Prostate gland (tissue), 2 donors: Measurements from ENCODE around the gene YY2. TPM values are rescaled to one million over a fixed set of nuclear protein-coding genes. Genes with fewer than 3 reads are reported as not detected.

Source experiments
- DNase-seq: peaks from one replicate; pipeline ENCODE4 v3.0.0-alpha.2; 2019; ENCODE audit warnings: low spot score
- H3K27ac ChIP-seq, 2 donors: fragments of 200-600 bp; sonication (generic); 2 replicates each; pipeline ENCODE4 v1.5.1; 2017 to 2019
- H3K27me3 ChIP-seq: fragments of 200-600 bp; sonication (generic); replicated peaks from 2 replicates; pipeline ENCODE4 v1.5.1; 2019; ENCODE audit not compliant: insufficient read depth
- H3K36me3 ChIP-seq, 2 donors: fragments of 200-600 bp; sonication (generic); 1 replicate in 1 of 2; 2 replicates in 1 of 2; pipeline versions ENCODE4 v1.5.1 to v1.8.1; 2017 to 2019
- H3K4me1 ChIP-seq: fragments of 200-600 bp; sonication (generic); replicated peaks from 2 replicates; pipeline ENCODE4 v1.5.1; 2019
- H3K4me3 ChIP-seq, 2 donors: fragments of 200-600 bp; sonication (generic); 2 replicates each; pipeline ENCODE4 v1.5.1; 2017 to 2019
- H3K9me3 ChIP-seq: fragments of 200-600 bp; sonication (generic); 2 replicates; pipeline ENCODE4 v1.5.1; 2017
- POLR2A ChIP-seq: fragments of 450-650 bp; IDR thresholded peaks from one replicate; pipeline ENCODE4 v1.6.1; 2016; ENCODE audit warnings: antibody characterized with exemption, mild to moderate bottlenecking
- POLR2AphosphoS5 ChIP-seq: sonication (generic); formaldehyde crosslinking; IDR thresholded peaks from one replicate; pipeline ENCODE4 v1.6.1; 2017; ENCODE audit warnings: antibody characterized with exemption
- WGBS: methylation state at CpG from one replicate; pipeline ENCODE4 v1.1.5; 2018; 5-methylcytosine and 5-hydroxymethylcytosine counted together
- intact Hi-C: fragments of 100-400 bp; cut with DNase I; formaldehyde crosslinking; loops from one replicate; pipeline ENCODE4 v1.14.2; 2022
- small RNA-seq, 2 donors: library from RNA; depleted of rRNA; stranded (forward); fragments of <200 nt; gene quantifications; one replicate each; pipeline ENCODE3, GENCODE V24; 2016
- total RNA-seq, 2 donors: library from RNA; depleted of rRNA; stranded (reverse); fragments of >200 nt; gene quantifications; one replicate each; pipeline ENCODE4 v1.1.0, GENCODE V29; 2016
- TF ChIP-seq, protein P1 (sequence below), 4 experiments: fragments of 200-600 bp in 2 of 4; fragments of 450-650 bp in 2 of 4; sonication (generic) in 2 of 4; IDR thresholded peaks; 1 replicate in 3 of 4; 2 replicates in 1 of 4; pipeline ENCODE4 v1.5.1; 2016 to 2019; ENCODE audit warnings: antibody characterized with exemption in 4 of 4, mild to moderate bottlenecking in 2 of 4, moderate library complexity in 2 of 4

Gene YY2
- total RNA-seq, 2 donors from 2014 or later, result 0.82 to 13.7 TPM

- TF ChIP-seq POLR2AphosphoS5, result no peak
- no peak for TF ChIP-seq POLR2A
- TF ChIP-seq, protein P1, sequence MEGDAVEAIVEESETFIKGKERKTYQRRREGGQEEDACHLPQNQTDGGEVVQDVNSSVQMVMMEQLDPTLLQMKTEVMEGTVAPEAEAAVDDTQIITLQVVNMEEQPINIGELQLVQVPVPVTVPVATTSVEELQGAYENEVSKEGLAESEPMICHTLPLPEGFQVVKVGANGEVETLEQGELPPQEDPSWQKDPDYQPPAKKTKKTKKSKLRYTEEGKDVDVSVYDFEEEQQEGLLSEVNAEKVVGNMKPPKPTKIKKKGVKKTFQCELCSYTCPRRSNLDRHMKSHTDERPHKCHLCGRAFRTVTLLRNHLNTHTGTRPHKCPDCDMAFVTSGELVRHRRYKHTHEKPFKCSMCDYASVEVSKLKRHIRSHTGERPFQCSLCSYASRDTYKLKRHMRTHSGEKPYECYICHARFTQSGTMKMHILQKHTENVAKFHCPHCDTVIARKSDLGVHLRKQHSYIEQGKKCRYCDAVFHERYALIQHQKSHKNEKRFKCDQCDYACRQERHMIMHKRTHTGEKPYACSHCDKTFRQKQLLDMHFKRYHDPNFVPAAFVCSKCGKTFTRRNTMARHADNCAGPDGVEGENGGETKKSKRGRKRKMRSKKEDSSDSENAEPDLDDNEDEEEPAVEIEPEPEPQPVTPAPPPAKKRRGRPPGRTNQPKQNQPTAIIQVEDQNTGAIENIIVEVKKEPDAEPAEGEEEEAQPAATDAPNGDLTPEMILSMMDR (IDR thresholded peaks at IDR 0.05), result no peak
- Histone ChIP-seq H3K9me3 (no peaks in the 10 kb centered on the region), H3K27ac (no peak overlapping the region), H3K4me3 (no peak overlapping the region), H3K27me3 (no peaks in the 10 kb centered on the region), H3K36me3 (no peaks in the 10 kb centered on the region), H3K4me1 (no peaks in the 10 kb centered on the region)
- 40% methylated on average over 1 of the region's 1 CpG for WGBS
- intact Hi-C loops, result no loop called here
- no peak for DNase-seq
Observed at GRCh38 chrX:21907260-21907659, 51.5 kb downstream of the YY2 start.

Small RNAs within 50 kb of the gene (small RNA-seq; reads per million reads assigned to genes)
- gene U73479.1, result 0 reads per million in 2 donors

Other genes starting within 250 kb of the YY2 start
- gene KLHL34, start 197.7 kb upstream of the YY2 start, total RNA-seq, result under 1 TPM in 1 of 2 donors, not detected in 1; 0.05 TPM
- 1 to 10 TPM in 1 of 2 donors, not detected in 1; 4.2 TPM for gene SMPX, start 97.9 kb upstream of the YY2 start, total RNA-seq
- gene MBTPS2, start 16.4 kb upstream of the YY2 start, total RNA-seq, result 10 to 100 TPM; 14.0 to 14.4 TPM
- 100 to 1,000 TPM in 1 of 2 donors, 10 to 100 TPM in 1; 57.0 to 116 TPM for gene SMS, start 84.7 kb downstream of the YY2 start, total RNA-seq
- gene PHEX, start 176.3 kb downstream of the YY2 start, total RNA-seq, result under 1 TPM; 0.34 to 0.82 TPM